Activated CD4-positive, alpha-beta T cell treated with anti-CD3 and anti-CD28 coated beads for 1 hour (primary cell): ENCODE data around the gene CLIC5.
A peak's percentile ranks its signal among the peaks of the same experiment; 100 is the strongest.
"Not testable (repeated sequence)": the region's sequence is repeated elsewhere in the genome, so short reads cannot be mapped to it uniquely, and the experiment has no call there.

Source experiments
- DNase-seq: peaks from one replicate; pipeline ENCODE4 v3.0.0-alpha.2; 2020

Gene CLIC5

GRCh38 chr6:45959534-45960145 lies 56.0 kb downstream of the CLIC5 start:
- DNase-seq, result no peak

- DNase-seq, result no peak
Observed at GRCh38 chr6:45956663-45957062, 59.0 kb downstream of the CLIC5 start.

GRCh38 chr6:45956176-45956575 lies 59.5 kb downstream of the CLIC5 start:
- no peak for DNase-seq

- DNase-seq, result no peak
Observed at GRCh38 chr6:45955597-45955996, 60.1 kb downstream of the CLIC5 start.

- DNase-seq, result no peak
Observed at GRCh38 chr6:45952546-45952945, 63.1 kb downstream of the CLIC5 start.

- DNase-seq, result no peak
Observed at GRCh38 chr6:45952168-45952529, 63.5 kb downstream of the CLIC5 start.

GRCh38 chr6:45951321-45952167 lies 64.1 kb downstream of the CLIC5 start:
- no peak for DNase-seq

GRCh38 chr6:45949256-45949655 lies 66.4 kb downstream of the CLIC5 start:
- no peak for DNase-seq

- DNase-seq, result no peak
Observed at GRCh38 chr6:45947807-45948206, 67.9 kb downstream of the CLIC5 start.

GRCh38 chr6:45946887-45947286 lies 68.8 kb downstream of the CLIC5 start:
- DNase-seq, result no peak

- no peak for DNase-seq
Observed at GRCh38 chr6:45946352-45946751, 69.3 kb downstream of the CLIC5 start.

- DNase-seq, result no peak
Observed at GRCh38 chr6:45942953-45943352, 72.7 kb downstream of the CLIC5 start.

GRCh38 chr6:45933855-45934254 lies 81.8 kb downstream of the CLIC5 start:
- no peak for DNase-seq

- DNase-seq, result no peak
Observed at GRCh38 chr6:45931232-45931631, 84.4 kb downstream of the CLIC5 start.

GRCh38 chr6:45930420-45931040 lies 85.1 kb downstream of the CLIC5 start:
- DNase-seq, result peak; percentile 36

GRCh38 chr6:45929421-45930361 lies 86.0 kb downstream of the CLIC5 start:
- DNase-seq, result no peak

- no peak for DNase-seq
Observed at GRCh38 chr6:45928721-45929305, 86.8 kb downstream of the CLIC5 start.

GRCh38 chr6:45927421-45928320 lies 88.0 kb downstream of the CLIC5 start:
- DNase-seq, result no peak

- not testable (repeated sequence) for DNase-seq
Observed at GRCh38 chr6:45926423-45926822, 89.2 kb downstream of the CLIC5 start.

GRCh38 chr6:45924763-45925342 lies 90.8 kb downstream of the CLIC5 start:
- no peak for DNase-seq

- no peak for DNase-seq
Observed at GRCh38 chr6:45923831-45924391, 91.7 kb downstream of the CLIC5 start.
